HG03108 (cell line): Measurements from ENCODE around the gene MMRN1.
A peak's percentile ranks its signal among the peaks of the same experiment; 100 is the strongest.

Source experiments
- ATAC-seq: cut with Tn5 transposase; IDR thresholded peaks from one replicate; pipeline ENCODE4 v1.9.1; 2021; ENCODE audit warnings: moderate library complexity; ENCODE audit not compliant: unreplicated experiment

Gene MMRN1

GRCh38 chr4:89913623-89914022 lies 19.0 kb downstream of the MMRN1 start:
- no peak for ATAC-seq

GRCh38 chr4:89914609-89915550 lies 20.2 kb downstream of the MMRN1 start:
- ATAC-seq: no peak

GRCh38 chr4:89915937-89916336 lies 21.3 kb downstream of the MMRN1 start:
- no peak for ATAC-seq

GRCh38 chr4:89922848-89923416 lies 28.3 kb downstream of the MMRN1 start:
- no peak for ATAC-seq

- ATAC-seq: no peak
Observed at GRCh38 chr4:89928838-89929237, 34.2 kb downstream of the MMRN1 start.

- ATAC-seq: peak; percentile 92
Observed at GRCh38 chr4:89929425-89930159, 34.9 kb downstream of the MMRN1 start.

- ATAC-seq: no peak
Observed at GRCh38 chr4:89939546-89939945, 44.9 kb downstream of the MMRN1 start.

GRCh38 chr4:89939994-89940393 lies 45.3 kb downstream of the MMRN1 start:
- ATAC-seq: no peak

GRCh38 chr4:89942811-89943210 lies 48.2 kb downstream of the MMRN1 start:
- no peak for ATAC-seq

- ATAC-seq: no peak
Observed at GRCh38 chr4:89949782-89950387, 55.2 kb downstream of the MMRN1 start.

GRCh38 chr4:89952458-89952857 lies 57.8 kb downstream of the MMRN1 start:
- ATAC-seq: no peak

GRCh38 chr4:89954906-89955695 lies 60.4 kb downstream of the MMRN1 start:
- ATAC-seq: no peak

- ATAC-seq: no peak
Observed at GRCh38 chr4:89957046-89957926, 62.6 kb downstream of the MMRN1 start.

- no peak for ATAC-seq
Observed at GRCh38 chr4:89981789-89982334, 87.2 kb downstream of the MMRN1 start.

- no peak for ATAC-seq
Observed at GRCh38 chr4:89988268-89988667, 93.6 kb downstream of the MMRN1 start.

- ATAC-seq: no peak
Observed at GRCh38 chr4:89992744-89993143, 98.1 kb downstream of the MMRN1 start.

GRCh38 chr4:89994176-89994873 lies 99.7 kb downstream of the MMRN1 start:
- ATAC-seq: no peak

GRCh38 chr4:89995006-89995405 lies 100.4 kb downstream of the MMRN1 start:
- ATAC-seq: no peak

- ATAC-seq: no peak
Observed at GRCh38 chr4:89995814-89996213, 101.2 kb downstream of the MMRN1 start.
